Effector memory CD4-positive, alpha-beta T cell (primary cell): ENCODE measurements around the gene KRTAP5-4.
"Not testable (repeated sequence)": the region's sequence is repeated elsewhere in the genome, so short reads cannot be mapped to it uniquely, and the experiment has no call there.

ENCODE experiments used
- DNase-seq, 3 donors: peaks; one replicate each; pipeline ENCODE4 v3.0.0-alpha.2; 2020
- H3K27ac ChIP-seq: 2 replicates; pipeline ENCODE4 v1.7.0; 2013; ENCODE audit warnings: mild to moderate bottlenecking, low read length, moderate library complexity; ENCODE audit not compliant: insufficient read depth, poor library complexity, severe bottlenecking
- H3K27me3 ChIP-seq: replicated peaks from 2 replicates; pipeline ENCODE4 v1.7.0; 2013; ENCODE audit warnings: mild to moderate bottlenecking, low read length; ENCODE audit not compliant: insufficient read depth, control insufficient read depth, poor library complexity, severe bottlenecking
- H3K36me3 ChIP-seq: 2 replicates; pipeline ENCODE4 v1.7.0; 2013; ENCODE audit warnings: mild to moderate bottlenecking, low read length, moderate library complexity; ENCODE audit not compliant: control insufficient read depth, insufficient read depth
- H3K4me1 ChIP-seq: 2 replicates; pipeline ENCODE4 v1.7.0; 2013; ENCODE audit warnings: low read length, mild to moderate bottlenecking; ENCODE audit not compliant: control insufficient read depth, insufficient read depth, poor library complexity, severe bottlenecking
- H3K4me3 ChIP-seq: 2 replicates; pipeline ENCODE4 v1.7.0; 2013; ENCODE audit warnings: low read length, low read depth, mild to moderate bottlenecking; ENCODE audit not compliant: insufficient read depth, poor library complexity, severe bottlenecking
- H3K9me3 ChIP-seq: 2 replicates; pipeline ENCODE4 v1.7.0; 2013; ENCODE audit warnings: mild to moderate bottlenecking, low read length, moderate library complexity; ENCODE audit not compliant: control insufficient read depth
- total RNA-seq, 3 donors: gene quantifications; one replicate each; lab custom pipeline; 2026; lab: John Stamatoyannopoulos, UW

The KRTAP5-4 gene
- total RNA-seq: 0 reads per million in 3 donors

GRCh38 chr11:1622086-1622485 lies at the start of gene KRTAP5-4:
Gene KRTAP5-4, minus strand, starts transcription at chr11:1622138. Its CDS starts 45 bp downstream, at chr11:1622093.
- no peak for DNase-seq
- Histone ChIP-seq H3K36me3 (no peaks in the 10 kb centered on the region), H3K27me3 (no peaks in the 10 kb centered on the region), H3K9me3 (no peaks in the 10 kb centered on the region), H3K4me1 (no peaks in the 10 kb centered on the region), H3K4me3 (no peak within 1 kb of the TSS), H3K27ac (no peak within 1 kb of the TSS)

- H3K27ac ChIP-seq: no peak overlapping the region
- no peaks in the 10 kb centered on the region for H3K27me3 ChIP-seq
- H3K4me3 ChIP-seq: no peak overlapping the region
- DNase-seq: no peak
- no peaks in the 10 kb centered on the region for H3K36me3 ChIP-seq
- H3K4me1 ChIP-seq: no peaks in the 10 kb centered on the region
- H3K9me3 ChIP-seq: no peaks in the 10 kb centered on the region
Measured at GRCh38 chr11:1671658-1672057, 49.7 kb upstream of the KRTAP5-4 start.

- no peaks in the 10 kb centered on the region for H3K27me3 ChIP-seq
- no peak overlapping the region for H3K4me3 ChIP-seq
- H3K36me3 ChIP-seq: no peaks in the 10 kb centered on the region
- no peaks in the 10 kb centered on the region for H3K4me1 ChIP-seq
- no peak overlapping the region for H3K27ac ChIP-seq
- DNase-seq: no peak
- no peaks in the 10 kb centered on the region for H3K9me3 ChIP-seq
Measured at GRCh38 chr11:1670905-1671371, 49.0 kb upstream of the KRTAP5-4 start.

GRCh38 chr11:1670457-1670856 lies 48.5 kb upstream of the KRTAP5-4 start:
- not testable (repeated sequence) for H3K4me3 ChIP-seq, H3K9me3 ChIP-seq, H3K27me3 ChIP-seq, H3K4me1 ChIP-seq, H3K36me3 ChIP-seq, H3K27ac ChIP-seq, DNase-seq

GRCh38 chr11:1669546-1670218 lies 47.7 kb upstream of the KRTAP5-4 start:
- H3K4me3 ChIP-seq: no peak overlapping the region
- H3K27me3 ChIP-seq: no peaks in the 10 kb centered on the region
- no peaks in the 10 kb centered on the region for H3K36me3 ChIP-seq
- H3K9me3 ChIP-seq: no peaks in the 10 kb centered on the region
- H3K27ac ChIP-seq: no peak overlapping the region
- no peaks in the 10 kb centered on the region for H3K4me1 ChIP-seq
- no peak for DNase-seq

GRCh38 chr11:1668911-1669473 lies 47.1 kb upstream of the KRTAP5-4 start:
- H3K27me3 ChIP-seq: no peaks in the 10 kb centered on the region
- H3K9me3 ChIP-seq: no peaks in the 10 kb centered on the region
- H3K4me3 ChIP-seq: no peak overlapping the region
- no peaks in the 10 kb centered on the region for H3K36me3 ChIP-seq
- DNase-seq: no peak
- no peak overlapping the region for H3K27ac ChIP-seq
- H3K4me1 ChIP-seq: no peaks in the 10 kb centered on the region

- no peaks in the 10 kb centered on the region for H3K4me1 ChIP-seq
- no peak for DNase-seq
- H3K27me3 ChIP-seq: no peaks in the 10 kb centered on the region
- H3K4me3 ChIP-seq: no peak overlapping the region
- H3K27ac ChIP-seq: no peak overlapping the region
- no peaks in the 10 kb centered on the region for H3K9me3 ChIP-seq
- no peaks in the 10 kb centered on the region for H3K36me3 ChIP-seq
Measured at GRCh38 chr11:1667906-1668305, 46.0 kb upstream of the KRTAP5-4 start.

GRCh38 chr11:1667121-1667850 lies 45.3 kb upstream of the KRTAP5-4 start:
- H3K4me3 ChIP-seq: no peak overlapping the region
- no peak for DNase-seq
- H3K27me3 ChIP-seq: no peaks in the 10 kb centered on the region
- no peak overlapping the region for H3K27ac ChIP-seq
- no peaks in the 10 kb centered on the region for H3K4me1 ChIP-seq
- no peaks in the 10 kb centered on the region for H3K36me3 ChIP-seq
- no peaks in the 10 kb centered on the region for H3K9me3 ChIP-seq

GRCh38 chr11:1665313-1665712 lies 43.4 kb upstream of the KRTAP5-4 start:
- H3K27me3 ChIP-seq: no peaks in the 10 kb centered on the region
- DNase-seq: no peak

GRCh38 chr11:1662699-1663283 lies 40.9 kb upstream of the KRTAP5-4 start:
- DNase-seq, H3K4me1 ChIP-seq, H3K27ac ChIP-seq, H3K27me3 ChIP-seq, H3K4me3 ChIP-seq, H3K9me3 ChIP-seq, H3K36me3 ChIP-seq: not testable (repeated sequence)

More at GRCh38 chr11:1665313-1665712, 43.4 kb upstream of the KRTAP5-4 start:
- no peaks in the 10 kb centered on the region for H3K36me3 ChIP-seq
- no peaks in the 10 kb centered on the region for H3K9me3 ChIP-seq
- no peak overlapping the region for H3K4me3 ChIP-seq
- no peak overlapping the region for H3K27ac ChIP-seq
- no peaks in the 10 kb centered on the region for H3K4me1 ChIP-seq
